Colon (tissue), 2 donors: ENCODE measurements around the gene EPHA6.
"Not testable (repeated sequence)": the region's sequence is repeated elsewhere in the genome, so short reads cannot be mapped to it uniquely, and the experiment has no call there.

Experiments
- FAIRE-seq: peaks from 2 replicates; lab custom pipeline; 2012; peaks lifted over from hg19 to GRCh38; lab: Jason Lieb, UNC
- donor health status: control.
- donor health status: control.

Gene EPHA6

DNA sequence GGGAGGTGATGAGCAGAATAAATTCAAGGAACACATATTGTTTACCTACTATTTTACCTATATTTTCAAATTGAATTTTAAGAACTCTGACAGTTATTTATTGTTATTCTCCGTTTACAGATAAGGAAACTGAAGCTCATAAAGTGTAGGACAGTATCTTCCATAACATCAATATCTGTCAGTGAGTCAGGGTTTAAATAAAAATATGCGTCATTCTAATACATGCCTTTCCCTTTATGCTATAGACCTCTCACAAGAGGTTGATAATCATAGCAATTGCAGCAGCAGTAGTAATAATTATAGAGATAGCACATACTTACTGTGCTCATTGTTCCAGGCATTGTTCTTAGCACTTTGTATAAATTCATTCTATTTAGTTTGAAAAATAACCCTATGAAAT lies 101.1 kb downstream of the EPHA6 start:
- no peak for FAIRE-seq

DNA sequence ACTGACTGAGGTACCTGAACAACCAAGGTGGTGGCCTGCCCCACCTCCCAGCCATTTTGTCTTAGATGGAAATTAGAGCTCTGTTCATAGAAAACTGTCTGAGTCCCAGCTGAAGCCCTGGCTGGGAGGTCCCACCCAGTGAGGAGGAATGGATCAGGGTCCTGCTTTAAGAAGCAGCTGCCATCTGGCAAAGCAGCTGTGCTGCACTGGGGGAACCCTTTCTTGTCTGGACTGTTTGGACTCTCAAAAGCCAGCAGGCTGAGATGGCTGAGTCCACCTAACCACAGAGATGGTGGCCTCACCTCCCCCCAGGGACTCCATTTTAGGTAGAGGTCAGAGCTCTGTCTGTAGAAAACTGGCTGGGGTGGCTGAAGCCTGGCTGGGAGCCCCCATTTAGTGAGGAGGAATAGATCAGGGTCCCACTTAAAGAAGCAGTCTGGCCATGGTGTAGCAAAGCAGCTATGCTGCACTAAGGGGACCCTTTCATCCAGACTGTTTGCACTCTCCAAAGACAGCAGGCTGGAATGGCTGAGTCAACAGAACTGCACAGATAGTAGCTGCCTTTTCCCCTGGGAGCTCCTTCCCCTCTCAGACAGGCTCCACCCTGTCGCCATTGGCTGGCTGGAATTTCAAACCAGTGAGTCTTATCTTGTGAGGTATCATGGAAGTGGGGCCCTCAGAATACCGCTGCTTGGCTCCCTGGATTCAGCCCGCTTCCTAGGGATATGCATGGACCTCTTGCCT lies 116.9 kb downstream of the EPHA6 start:
- FAIRE-seq = no peak

DNA sequence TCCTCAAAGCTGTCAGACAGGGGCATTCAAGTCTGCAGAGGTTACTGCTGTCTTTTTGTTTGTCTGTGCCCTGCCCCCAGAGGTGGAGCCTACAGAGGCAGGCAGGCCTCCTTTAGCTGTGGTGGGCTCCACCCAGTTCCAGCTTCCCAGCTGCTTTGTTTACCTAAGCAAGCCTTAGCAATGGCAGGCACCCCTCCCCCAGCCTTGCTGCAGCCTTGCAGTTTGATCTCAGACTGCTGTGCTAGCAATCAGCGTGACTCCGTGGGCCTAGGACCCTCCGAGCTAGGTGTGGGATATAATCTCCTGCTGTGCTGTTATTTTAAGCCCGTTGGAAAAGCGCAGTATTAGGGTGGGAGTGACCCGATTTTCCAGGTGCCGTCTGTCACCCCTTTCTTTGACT lies 127.7 kb downstream of the EPHA6 start:
- not testable (repeated sequence) for FAIRE-seq

DNA sequence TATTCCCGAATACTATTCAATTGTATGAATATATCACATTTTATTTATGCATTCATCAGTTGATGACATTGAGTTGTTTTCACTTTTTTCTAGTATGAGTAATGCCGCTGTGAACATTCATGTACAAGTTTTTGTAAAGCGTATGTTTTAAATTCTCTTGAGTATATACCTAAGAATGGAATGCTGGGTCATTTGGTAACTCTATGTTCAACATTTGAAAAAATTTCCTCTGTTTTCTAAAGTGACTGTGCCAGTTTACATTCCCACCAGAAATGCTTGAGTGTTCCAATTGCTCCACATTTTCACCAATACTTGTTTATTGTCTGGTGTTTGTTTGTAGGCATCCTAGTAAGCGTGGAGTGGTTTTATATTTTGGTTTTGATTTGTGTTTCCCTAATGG lies 144.5 kb downstream of the EPHA6 start:
- FAIRE-seq = no peak

DNA sequence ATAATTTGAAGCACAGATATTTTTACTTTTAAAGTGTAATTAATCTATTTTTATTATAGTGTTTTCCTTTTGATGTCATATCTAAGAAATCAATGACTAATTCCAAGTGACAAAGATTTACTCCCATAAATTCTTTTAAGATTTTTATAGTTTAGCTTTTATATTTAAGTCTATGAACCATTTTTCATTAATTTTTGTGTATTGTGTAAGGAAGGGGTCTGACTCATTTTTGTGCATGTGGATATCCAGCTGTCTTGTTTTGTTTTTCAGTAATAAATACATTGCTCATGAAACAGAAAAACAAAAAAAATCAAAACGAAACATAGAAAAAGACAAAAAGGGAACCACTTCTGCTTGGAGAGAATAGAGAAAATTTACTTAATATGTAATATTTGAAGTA lies 145.1 kb downstream of the EPHA6 start:
- FAIRE-seq = no peak

DNA sequence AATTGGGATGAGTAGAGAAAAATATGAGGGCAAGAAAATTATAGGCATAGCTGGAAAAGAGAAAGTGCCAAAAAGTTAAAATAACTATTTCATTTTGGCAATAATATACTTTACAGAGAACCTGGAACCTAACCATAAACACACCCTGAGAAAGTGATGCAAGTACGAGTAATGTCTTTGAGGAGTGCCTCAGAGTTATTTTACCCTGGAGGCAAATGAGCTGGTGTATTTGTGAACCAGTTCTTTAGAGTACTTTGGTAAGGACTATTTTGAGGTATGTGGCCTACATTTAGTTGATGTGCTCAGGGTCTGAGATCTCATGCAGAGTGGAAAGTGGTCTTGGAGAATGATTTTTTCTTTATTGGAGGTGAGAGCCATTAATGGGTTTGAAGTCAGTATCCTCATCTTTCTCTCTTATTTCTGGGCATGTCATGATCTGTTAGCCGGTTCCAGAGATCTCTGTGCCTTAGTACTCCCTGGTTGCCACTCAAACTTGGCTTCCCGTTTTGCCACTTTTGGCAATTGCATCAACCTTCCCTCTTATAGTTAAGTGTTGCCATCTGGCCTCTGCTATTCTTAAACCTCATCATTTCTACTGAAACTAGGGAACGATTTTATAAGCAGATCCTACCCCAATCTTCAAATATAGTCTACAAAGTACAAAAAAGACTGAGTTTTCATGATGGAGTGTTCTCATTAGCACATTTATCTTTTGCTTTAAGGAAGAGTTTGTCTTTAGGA lies 145.7 kb downstream of the EPHA6 start:
- no peak for FAIRE-seq

DNA sequence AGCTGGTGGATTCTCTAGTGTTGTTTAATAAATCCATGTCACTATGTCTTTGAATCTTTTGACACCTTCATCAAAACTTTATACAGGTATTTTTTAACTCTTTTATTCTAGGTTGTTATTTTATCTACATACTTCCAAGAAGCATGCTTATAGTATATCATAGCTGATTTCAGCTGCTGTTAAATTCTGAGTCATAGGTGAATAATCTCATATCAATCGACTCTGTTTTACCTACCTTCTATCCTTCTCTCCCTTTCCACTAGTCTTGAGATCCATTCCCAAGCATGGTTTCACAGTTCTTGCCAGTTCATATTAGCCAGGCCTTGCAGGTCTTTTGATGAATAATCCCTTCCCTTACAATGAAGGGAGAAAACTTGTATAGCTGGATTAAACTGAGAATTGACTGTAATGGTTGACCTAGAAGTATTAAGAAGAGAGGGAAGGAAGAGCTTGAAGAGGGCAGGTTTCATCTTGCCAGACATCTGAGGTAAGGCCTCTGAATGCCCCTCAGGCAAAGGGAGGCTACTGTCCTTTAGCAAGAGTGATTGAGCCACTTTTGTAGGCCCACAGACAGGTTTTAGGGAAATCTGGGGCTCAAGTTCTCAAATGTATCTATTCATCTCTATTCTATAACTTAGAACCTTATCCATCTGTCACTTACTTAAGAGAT lies 146.4 kb downstream of the EPHA6 start:
- FAIRE-seq = no peak

DNA sequence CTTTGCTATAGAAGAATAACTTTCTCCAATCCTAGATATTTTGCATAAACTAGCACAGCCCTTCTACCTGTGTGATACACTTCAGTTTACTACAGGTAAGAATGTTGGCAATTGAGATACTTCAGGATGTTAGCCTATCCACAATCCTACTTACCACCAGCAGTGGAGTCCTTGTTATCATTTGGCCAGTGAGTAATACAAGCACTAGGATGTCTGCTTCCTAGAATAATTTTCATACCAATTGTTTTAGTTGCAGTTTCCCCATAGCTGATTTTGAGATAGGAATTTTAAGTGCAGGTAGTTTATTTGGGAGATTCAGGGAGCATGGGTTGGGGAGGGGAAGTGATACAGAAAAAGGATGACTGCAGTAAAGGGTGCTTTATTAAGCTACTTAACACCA lies 147.2 kb downstream of the EPHA6 start:
- no peak for FAIRE-seq

DNA sequence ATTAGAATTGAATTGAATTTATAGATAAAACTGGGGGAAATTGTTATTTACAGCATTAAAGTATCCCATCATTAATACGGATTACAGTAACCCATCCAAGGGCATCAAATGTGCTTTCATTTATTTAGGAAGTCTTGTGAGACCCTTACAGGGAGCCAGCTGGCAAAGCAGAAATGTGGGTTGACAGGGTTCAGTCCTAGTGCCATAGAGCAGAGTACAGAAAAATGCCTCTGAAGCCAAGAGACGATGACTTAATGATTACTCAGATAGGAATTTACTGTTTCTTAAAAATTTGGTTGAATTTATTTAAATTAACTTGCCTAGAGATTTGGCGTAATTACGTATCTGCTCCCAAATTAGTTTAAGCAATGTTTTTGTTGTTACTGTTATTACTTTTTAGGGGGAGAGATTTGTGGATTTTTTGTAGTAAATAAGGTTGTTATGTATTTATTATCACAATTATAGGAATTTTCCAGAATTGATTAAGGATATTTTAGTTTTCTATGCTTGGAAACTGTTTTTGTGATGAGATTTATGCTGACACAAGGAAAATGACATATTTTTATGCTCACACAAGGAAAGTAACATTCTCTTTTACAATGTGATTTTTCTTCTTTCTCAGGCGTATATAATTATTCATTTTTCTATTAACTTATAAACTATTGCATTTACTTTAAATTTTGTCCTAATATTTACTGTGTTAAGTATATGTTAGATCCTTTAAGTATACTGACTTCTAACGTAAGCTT lies 152.0 kb downstream of the EPHA6 start:
- no peak for FAIRE-seq

DNA sequence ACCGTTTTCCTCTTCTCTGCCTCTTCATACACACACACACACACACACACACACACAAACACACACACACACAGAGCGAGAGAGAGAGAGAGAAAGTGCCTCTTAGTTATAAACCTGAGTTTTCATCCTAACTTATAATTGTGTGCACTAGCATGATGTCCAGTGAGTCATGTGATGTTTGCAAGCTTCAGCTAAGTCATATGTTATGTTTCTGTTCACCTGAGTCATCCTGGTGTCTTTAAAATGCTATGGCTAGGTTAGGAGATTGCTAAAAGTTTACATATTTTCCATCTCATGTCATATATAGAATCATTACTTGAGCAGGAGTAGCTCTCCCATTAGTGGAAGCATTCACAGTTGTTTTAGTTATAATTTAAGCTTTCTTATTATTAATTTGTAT lies 155.8 kb downstream of the EPHA6 start:
- no peak for FAIRE-seq

DNA sequence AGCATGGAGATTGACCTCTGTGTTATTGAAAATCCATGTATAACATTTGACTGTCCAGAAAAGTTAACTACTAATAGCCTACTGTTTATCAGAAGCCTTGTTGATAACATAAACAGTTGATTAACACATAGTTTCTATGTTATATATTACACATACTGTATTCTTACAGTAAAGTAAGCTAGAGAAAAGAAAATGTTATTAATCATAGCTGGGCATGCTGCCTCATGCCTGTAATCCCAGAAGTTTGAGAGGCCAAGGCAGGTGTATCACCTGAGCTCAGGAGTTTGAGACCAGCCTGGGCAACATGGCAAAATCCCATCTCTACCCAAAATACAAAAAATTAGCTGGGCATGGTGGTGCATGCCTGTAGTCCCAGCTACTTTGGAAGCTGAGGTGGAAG lies 163.3 kb downstream of the EPHA6 start:
- no peak for FAIRE-seq

DNA sequence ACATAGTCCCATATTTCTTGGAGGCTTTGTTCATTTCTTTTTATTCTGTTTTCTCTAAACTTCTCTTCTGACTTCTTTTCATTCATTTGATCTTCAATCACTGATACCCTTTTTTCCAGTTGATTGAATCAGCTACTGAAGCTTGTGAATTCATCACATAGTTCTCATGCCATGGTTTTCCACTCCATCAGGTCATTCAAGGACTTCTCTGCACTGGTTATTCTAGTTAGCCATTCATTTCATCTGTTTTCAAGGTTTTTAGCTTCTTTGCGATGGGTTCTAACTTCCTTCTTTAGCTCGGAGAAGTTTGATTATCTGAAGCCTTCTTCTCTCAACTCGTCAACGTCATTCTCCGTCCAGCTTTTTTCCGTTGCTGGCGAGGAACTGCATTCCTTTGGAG lies 169.3 kb downstream of the EPHA6 start:
- not testable (repeated sequence) for FAIRE-seq

DNA sequence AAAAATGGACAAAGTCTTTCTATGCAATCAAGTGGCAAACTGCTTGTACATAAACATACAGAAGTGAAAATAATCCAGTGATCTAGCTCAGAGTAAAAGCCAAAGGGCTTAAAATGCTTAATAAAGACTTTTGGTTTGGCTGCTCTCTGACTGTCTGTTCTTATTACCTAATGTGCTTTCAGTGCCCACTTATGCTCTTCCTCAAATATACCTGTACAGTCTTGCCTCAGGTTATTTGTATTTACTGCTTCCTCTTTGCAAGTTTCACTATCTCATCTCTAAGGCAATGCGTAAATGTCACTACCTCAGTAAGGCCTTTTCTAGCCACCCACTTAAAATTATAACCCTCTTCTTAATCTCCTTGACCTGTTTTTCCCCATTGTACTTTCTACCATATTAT lies 171.8 kb downstream of the EPHA6 start:
- FAIRE-seq = no peak

DNA sequence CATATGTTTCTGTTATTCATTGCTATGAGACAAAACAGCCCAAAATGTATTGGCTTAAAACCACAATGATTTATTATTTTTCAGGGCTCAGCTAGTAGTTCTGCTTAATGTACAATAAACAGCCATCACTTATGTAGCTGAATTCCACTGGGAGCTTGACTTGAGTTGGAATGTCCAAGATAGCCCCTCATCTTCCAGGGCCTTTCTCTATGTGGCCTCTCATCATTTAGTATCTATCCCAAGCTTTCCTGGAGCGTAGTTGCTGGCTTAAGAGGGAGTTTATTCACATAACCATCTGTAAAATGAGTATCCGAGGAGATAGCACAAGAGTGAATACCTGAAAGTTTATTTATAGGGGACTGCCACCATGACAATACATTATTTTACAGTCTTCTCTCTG lies 176.8 kb downstream of the EPHA6 start:
- no peak for FAIRE-seq

DNA sequence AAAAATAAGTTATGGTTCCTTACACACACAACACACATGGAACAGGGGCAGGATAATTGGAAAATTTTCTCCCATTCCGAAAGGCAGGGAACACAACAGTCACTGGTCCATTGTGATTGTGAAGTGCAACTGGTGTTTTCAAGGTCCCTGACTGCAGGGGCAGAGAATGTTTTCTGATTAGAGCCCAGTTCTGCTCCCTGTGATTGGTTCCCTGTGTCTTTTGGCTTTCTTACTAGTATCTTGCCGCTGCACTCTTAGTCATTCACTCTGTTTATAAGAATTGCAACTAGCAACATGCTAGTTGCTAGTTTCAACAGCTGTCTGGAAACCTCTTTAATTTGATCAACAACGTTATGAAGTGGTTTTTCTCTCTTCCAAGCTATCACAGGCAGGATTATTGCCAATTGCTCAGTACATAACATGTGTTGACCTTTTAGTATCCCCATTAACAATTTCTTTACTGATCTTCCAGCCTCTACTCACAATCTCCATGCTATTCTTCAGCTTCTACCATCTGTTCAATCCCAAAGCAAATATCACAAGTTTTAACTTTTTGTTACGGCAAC lies 177.5 kb downstream of the EPHA6 start:
- no peak for FAIRE-seq

DNA sequence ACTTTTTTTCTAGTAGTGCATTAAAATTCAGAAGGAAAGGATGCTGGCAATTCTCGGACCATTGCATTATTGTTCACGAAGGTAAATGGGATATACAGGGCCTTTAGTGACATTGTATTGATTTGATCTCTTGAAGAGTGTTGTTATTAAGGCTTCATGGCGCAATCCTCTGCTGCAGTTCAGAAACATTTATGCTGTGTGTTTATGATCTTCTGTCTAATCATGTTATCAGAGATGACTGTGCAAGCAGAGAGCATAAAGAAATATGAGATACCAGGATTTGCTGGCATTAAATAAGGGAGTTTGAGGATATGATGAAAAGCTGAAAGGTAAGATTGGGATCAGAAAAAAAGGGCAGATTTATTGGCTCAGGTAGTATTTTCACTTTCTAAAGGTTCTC lies 180.6 kb downstream of the EPHA6 start:
- no peak for FAIRE-seq

DNA sequence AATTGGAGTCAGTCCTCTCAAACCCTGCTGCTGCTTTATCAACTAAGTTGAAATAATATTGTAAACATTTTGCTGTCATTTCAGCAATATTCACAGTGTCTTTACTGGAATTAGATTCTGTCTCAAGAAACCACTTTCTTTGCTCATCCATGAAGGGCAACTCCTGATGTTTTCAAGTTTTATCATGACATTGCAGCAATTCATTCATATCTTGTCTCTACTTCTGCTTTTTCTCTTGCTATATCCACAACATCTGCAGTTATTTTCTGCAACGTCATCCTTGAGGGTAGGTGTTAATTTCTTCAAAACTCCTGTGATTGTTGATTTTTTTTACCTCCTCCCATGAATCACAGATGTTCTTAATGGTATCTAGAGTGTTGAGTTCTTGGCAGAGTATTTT lies 181.6 kb downstream of the EPHA6 start:
- no peak for FAIRE-seq

DNA sequence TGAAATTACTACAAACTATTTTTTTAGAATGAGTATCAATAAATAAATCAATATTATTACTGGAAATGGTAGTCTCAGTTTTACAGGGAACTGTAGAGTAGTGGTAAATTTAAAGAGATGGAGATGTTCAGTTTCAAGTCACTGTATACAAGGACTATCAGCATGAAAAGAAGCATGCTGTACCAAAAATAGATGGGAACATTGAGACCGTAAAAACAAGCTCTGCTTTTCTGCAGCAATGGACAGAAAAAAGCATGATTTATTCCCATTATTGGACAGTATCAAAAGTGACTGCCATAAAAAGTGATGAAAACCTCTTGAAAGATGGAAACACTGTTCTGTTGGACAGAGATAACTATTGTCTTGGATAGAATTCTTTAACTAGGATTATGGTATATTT lies 187.2 kb downstream of the EPHA6 start:
- no peak for FAIRE-seq

DNA sequence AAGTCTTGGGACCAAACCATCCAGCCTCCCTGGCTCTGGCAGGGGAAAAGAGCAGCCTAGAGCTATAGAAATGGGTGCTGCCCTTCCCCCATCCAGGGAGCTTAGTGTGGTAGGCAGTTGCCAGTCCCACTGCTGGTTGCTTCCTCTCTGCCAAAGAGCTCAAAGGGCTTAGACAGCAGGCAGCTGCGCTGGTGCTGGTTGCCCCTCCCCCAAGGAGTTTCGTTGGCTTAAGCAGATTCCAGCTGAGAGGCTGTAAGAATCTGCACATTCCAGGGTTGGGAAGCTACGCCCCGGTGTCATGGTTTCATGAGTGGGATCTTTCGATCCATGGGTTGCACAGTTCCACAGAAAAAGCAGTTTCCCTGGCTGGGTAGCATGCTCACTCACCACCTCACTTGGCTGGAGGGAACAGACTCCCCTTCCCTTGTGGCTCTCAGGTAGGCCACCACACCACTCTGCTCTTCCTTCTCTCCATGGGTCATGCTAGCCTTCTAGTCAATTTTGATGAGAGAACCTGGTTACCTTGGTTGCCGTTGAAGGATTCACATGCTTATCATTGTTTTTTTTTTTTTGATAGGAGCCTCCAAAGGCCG lies 195.1 kb downstream of the EPHA6 start:
- FAIRE-seq = no peak

DNA sequence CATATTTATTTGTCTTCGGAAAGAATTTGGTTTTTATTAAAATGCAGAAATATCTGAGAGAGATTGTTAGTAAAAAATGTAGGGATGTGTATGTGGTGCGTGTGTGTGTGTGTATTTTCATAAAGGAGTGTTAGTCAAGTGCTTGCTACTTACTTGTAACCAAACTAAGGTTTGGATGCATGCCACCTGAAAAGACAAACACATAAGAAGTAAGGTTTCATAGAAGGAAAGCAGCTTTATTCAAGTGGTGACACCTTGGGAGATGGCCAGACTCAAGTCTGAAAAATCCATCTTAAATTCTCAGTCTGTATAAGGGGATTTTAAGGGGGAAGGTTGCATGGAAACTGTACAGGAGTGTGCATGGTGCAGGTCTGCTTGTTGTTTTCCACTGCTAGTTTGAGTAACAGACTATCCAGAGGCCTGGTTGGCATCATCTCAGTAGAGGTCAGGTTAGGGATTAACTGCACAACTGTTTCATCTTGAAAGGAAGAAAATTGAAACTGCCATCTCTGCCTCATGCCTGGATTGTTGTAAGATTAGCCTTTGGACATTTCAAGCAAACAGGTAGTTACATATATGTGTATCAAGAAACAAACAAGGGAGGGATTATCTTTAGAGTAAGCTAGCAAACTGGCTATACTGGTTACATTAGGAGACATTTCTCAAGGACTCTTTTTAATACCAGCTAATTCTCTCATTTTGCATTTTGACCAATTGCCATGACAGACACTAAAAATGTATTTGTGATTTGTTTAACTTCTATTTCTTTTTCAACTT lies 196.7 kb downstream of the EPHA6 start:
- FAIRE-seq = no peak

DNA sequence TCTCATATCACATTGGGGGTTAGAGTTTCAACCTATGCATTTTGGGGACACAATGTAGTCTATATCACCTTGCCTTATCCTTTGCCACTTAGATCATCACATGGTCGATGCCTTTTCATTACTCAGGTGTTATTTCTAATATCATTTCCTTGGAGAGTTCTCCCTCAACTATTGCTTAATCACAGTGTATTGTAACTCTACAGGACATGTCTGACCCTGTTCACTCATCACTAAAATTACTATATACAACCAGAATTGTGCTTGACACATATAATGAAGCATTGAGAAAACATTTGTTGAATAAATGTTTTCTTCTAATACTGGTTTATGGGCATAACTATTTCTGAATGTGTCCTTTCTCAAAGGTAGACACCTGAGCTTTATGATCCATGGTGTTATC lies 207.4 kb downstream of the EPHA6 start:
- no peak for FAIRE-seq
